ENCODE results near the gene DCHS1.

Gene DCHS1

DNA sequence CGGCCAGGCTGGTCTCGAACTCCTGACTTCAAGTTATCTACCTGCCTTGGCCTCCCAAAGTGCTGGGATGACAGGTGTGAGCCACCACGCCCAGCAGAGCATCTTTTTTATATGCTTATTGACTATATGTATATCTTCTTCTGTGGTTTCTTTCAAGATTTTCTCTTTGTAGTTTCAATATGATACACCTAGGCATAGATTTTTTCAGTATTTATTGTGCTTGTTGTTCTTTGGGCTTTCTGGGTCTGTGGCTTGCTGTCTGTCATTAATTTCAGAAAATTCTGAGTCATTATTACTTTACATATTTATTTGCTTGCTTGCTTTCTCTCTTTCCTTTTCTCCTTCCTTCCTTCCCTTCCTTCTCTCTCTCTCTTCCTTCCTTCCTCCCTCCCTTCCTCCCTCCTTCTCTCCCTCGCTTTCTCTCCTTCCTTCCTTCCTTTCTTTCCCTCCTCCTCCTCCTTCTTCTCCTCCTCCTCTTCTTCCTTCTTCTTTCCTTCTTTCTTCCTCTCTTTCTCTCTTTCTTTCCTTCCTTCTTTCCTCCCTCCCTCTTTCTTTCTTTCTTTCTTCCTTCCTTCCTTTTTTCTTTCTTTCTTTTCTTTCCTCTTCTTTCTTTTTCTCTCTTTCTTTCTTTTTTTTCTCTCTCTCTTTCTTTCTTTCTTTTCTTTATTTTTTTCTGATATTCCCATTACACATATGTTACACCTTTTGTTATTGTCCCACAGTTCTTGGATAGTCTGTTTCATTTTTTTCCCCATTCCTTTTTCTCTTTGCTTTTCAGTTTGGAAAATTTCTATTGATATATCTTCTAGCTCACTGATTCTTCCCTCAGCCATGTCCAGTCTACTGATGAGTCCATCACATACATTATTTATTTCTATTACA is 10.9 kb upstream of the DCHS1 start (continued):
- TF ChIP-seq ZNF565 (CRISPR knock-in tag; conservative IDR thresholded peaks at IDR 0.05; ENCODE audit: low read depth) (no peak), TOX (CRISPR knock-in tag; IDR thresholded peaks at IDR 0.05; ENCODE audit: borderline replicate concordance) (no peak)

DNA sequence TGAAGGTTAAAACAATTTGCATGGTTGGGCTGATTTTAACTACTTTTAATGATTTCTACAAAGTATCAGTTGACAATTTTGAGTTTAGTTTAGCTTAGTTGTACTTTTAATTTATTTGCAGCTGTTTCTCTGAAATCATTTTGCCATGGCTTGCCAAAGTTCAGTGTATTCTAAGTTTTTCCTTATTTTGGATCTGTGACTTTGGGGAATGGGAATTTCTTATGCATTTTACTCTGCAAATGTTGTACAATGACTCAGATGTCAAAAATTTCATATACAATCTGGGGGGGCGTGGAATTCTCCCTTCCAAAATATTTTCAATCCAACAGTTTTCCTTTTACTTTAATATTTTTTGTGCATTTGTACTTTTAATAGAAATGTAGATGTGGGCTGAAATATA is 8.9 kb upstream of the DCHS1 start:
- ATAC-seq, result no peak
- no peak for TF ChIP-seq ZC3H10 (CRISPR knock-in tag; IDR thresholded peaks at IDR 0.05)
- TF ChIP-seq ZNF8 (CRISPR knock-in tag; IDR thresholded peaks at IDR 0.05), result no peak
- TF ChIP-seq ARNTL (CRISPR knock-in tag; IDR thresholded peaks at IDR 0.05; ENCODE audit: borderline replicate concordance, low read depth), result no peak
- TF ChIP-seq ZNF70 (CRISPR knock-in tag; IDR thresholded peaks at IDR 0.05), result no peak
- no peak for TF ChIP-seq OSR1 (CRISPR knock-in tag; IDR thresholded peaks at IDR 0.05)
- no peak for TF ChIP-seq CSDC2 (CRISPR knock-in tag; IDR thresholded peaks at IDR 0.05)
- no peak for TF ChIP-seq BACH2 (CRISPR knock-in tag; IDR thresholded peaks at IDR 0.05; ENCODE audit: borderline replicate concordance)
- no peak for TF ChIP-seq TOX (CRISPR knock-in tag; IDR thresholded peaks at IDR 0.05; ENCODE audit: borderline replicate concordance)
- no peak for TF ChIP-seq ZNF565 (CRISPR knock-in tag; conservative IDR thresholded peaks at IDR 0.05; ENCODE audit: low read depth)

DNA sequence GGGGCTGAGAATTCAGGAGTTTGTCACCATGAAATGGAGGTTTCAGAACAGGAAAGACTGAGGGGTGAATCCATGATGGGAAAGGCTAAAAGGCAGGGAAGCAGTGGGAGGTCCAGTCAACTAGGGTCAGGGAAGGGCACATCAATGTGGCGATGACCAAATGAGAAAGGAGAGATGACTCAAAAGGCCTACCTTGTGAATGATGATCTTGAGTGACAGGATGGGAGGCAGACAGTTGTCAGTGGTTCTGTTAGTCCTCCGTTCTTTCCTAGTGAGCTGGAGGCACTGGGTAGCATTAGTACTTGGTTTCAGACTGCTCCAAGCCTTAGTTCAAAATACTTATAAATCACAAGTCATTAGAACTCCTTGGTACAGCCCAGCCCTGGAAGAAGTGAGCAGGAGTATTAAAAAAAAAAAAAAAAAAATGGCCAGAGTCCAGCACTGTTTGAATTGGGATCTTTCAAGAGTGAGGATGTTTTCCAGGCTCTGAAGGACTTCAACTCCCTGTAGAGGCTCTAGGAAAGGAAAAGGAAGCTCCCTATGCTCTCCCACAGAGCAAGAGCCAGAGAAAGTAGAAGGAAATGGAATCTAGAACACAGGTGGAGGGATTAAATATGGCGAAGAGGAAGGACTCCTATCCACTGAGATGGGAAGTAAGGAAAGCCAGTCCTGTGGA is 8.3 kb upstream of the DCHS1 start:
- ATAC-seq, result no peak
- TF ChIP-seq ISL1 (CRISPR knock-in tag; IDR thresholded peaks at IDR 0.05), result no peak
- TF ChIP-seq GLIS3 (CRISPR knock-in tag; IDR thresholded peaks at IDR 0.05), result no peak
- TF ChIP-seq, protein P1, sequence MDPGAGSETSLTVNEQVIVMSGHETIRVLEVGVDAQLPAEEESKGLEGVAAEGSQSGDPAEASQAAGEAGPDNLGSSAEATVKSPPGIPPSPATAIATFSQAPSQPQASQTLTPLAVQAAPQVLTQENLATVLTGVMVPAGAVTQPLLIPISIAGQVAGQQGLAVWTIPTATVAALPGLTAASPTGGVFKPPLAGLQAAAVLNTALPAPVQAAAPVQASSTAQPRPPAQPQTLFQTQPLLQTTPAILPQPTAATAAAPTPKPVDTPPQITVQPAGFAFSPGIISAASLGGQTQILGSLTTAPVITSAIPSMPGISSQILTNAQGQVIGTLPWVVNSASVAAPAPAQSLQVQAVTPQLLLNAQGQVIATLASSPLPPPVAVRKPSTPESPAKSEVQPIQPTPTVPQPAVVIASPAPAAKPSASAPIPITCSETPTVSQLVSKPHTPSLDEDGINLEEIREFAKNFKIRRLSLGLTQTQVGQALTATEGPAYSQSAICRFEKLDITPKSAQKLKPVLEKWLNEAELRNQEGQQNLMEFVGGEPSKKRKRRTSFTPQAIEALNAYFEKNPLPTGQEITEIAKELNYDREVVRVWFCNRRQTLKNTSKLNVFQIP (CRISPR knock-in tag; IDR thresholded peaks at IDR 0.05; ENCODE audit: borderline replicate concordance, low read depth), result no peak
- TF ChIP-seq, protein P2, sequence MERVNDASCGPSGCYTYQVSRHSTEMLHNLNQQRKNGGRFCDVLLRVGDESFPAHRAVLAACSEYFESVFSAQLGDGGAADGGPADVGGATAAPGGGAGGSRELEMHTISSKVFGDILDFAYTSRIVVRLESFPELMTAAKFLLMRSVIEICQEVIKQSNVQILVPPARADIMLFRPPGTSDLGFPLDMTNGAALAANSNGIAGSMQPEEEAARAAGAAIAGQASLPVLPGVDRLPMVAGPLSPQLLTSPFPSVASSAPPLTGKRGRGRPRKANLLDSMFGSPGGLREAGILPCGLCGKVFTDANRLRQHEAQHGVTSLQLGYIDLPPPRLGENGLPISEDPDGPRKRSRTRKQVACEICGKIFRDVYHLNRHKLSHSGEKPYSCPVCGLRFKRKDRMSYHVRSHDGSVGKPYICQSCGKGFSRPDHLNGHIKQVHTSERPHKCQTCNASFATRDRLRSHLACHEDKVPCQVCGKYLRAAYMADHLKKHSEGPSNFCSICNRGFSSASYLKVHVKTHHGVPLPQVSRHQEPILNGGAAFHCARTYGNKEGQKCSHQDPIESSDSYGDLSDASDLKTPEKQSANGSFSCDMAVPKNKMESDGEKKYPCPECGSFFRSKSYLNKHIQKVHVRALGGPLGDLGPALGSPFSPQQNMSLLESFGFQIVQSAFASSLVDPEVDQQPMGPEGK (CRISPR knock-in tag; IDR thresholded peaks at IDR 0.05; ENCODE audit: borderline replicate concordance), result no peak
- TF ChIP-seq OSR1 (CRISPR knock-in tag; IDR thresholded peaks at IDR 0.05), result no peak
- no peak for TF ChIP-seq TOX (CRISPR knock-in tag; IDR thresholded peaks at IDR 0.05; ENCODE audit: borderline replicate concordance)
- no peak for TF ChIP-seq TCF4 (CRISPR knock-in tag; IDR thresholded peaks at IDR 0.05; ENCODE audit: borderline replicate concordance)
- no peak for TF ChIP-seq PPARA (CRISPR knock-in tag; IDR thresholded peaks at IDR 0.05; ENCODE audit: borderline replicate concordance)
- TF ChIP-seq, protein P3, sequence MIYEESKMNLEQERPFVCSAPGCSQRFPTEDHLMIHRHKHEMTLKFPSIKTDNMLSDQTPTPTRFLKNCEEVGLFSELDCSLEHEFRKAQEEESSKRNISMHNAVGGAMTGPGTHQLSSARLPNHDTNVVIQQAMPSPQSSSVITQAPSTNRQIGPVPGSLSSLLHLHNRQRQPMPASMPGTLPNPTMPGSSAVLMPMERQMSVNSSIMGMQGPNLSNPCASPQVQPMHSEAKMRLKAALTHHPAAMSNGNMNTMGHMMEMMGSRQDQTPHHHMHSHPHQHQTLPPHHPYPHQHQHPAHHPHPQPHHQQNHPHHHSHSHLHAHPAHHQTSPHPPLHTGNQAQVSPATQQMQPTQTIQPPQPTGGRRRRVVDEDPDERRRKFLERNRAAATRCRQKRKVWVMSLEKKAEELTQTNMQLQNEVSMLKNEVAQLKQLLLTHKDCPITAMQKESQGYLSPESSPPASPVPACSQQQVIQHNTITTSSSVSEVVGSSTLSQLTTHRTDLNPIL (CRISPR knock-in tag; IDR thresholded peaks at IDR 0.05; ENCODE audit: low read depth), result no peak
- TF ChIP-seq ZFP30 (CRISPR knock-in tag; IDR thresholded peaks at IDR 0.05), result no peak
- TF ChIP-seq ARNTL (CRISPR knock-in tag; IDR thresholded peaks at IDR 0.05; ENCODE audit: borderline replicate concordance, low read depth), result no peak
- TF ChIP-seq, protein P4, sequence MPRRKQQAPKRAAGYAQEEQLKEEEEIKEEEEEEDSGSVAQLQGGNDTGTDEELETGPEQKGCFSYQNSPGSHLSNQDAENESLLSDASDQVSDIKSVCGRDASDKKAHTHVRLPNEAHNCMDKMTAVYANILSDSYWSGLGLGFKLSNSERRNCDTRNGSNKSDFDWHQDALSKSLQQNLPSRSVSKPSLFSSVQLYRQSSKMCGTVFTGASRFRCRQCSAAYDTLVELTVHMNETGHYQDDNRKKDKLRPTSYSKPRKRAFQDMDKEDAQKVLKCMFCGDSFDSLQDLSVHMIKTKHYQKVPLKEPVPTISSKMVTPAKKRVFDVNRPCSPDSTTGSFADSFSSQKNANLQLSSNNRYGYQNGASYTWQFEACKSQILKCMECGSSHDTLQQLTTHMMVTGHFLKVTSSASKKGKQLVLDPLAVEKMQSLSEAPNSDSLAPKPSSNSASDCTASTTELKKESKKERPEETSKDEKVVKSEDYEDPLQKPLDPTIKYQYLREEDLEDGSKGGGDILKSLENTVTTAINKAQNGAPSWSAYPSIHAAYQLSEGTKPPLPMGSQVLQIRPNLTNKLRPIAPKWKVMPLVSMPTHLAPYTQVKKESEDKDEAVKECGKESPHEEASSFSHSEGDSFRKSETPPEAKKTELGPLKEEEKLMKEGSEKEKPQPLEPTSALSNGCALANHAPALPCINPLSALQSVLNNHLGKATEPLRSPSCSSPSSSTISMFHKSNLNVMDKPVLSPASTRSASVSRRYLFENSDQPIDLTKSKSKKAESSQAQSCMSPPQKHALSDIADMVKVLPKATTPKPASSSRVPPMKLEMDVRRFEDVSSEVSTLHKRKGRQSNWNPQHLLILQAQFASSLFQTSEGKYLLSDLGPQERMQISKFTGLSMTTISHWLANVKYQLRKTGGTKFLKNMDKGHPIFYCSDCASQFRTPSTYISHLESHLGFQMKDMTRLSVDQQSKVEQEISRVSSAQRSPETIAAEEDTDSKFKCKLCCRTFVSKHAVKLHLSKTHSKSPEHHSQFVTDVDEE (CRISPR knock-in tag; IDR thresholded peaks at IDR 0.05), result no peak
- TF ChIP-seq ZNF565 (CRISPR knock-in tag; conservative IDR thresholded peaks at IDR 0.05; ENCODE audit: low read depth), result no peak
- no peak for TF ChIP-seq ZC3H10 (CRISPR knock-in tag; IDR thresholded peaks at IDR 0.05)
- no peak for TF ChIP-seq CSDC2 (CRISPR knock-in tag; IDR thresholded peaks at IDR 0.05)
- no peak for TF ChIP-seq ZNF8 (CRISPR knock-in tag; IDR thresholded peaks at IDR 0.05)
- no peak for TF ChIP-seq SNAI2 (CRISPR knock-in tag; IDR thresholded peaks at IDR 0.05)

Data from SK-N-SH treated with all-trans-retinoic acid at 6 μM for 48 hours (cell line).